ENCODE results near the gene WDR62. TPM values are rescaled to one million over a fixed set of nuclear protein-coding genes. Genes with fewer than 3 reads are reported as not detected.

Gene WDR62
- total RNA-seq, 1 donor: 10.1 TPM

GRCh38 chr19:36101550-36102327, 47.0 kb downstream of the WDR62 start:
- DNase-seq (ENCODE audit: low read depth): no peak
- no peak overlapping the region for H3K4me3 ChIP-seq (ENCODE audit: low read depth, low read length)
- TF ChIP-seq CTCF (IDR thresholded peaks at IDR 0.05; ENCODE audit: insufficient read depth, low read length): no peak

- H3K4me3 ChIP-seq (ENCODE audit: low read depth, low read length): no peak overlapping the region
- no peak for TF ChIP-seq CTCF (IDR thresholded peaks at IDR 0.05; ENCODE audit: insufficient read depth, low read length)
- no peak for DNase-seq (ENCODE audit: low read depth)
These were observed 48.4 kb downstream of the WDR62 start for GRCh38 chr19:36103040-36103626.

DNA sequence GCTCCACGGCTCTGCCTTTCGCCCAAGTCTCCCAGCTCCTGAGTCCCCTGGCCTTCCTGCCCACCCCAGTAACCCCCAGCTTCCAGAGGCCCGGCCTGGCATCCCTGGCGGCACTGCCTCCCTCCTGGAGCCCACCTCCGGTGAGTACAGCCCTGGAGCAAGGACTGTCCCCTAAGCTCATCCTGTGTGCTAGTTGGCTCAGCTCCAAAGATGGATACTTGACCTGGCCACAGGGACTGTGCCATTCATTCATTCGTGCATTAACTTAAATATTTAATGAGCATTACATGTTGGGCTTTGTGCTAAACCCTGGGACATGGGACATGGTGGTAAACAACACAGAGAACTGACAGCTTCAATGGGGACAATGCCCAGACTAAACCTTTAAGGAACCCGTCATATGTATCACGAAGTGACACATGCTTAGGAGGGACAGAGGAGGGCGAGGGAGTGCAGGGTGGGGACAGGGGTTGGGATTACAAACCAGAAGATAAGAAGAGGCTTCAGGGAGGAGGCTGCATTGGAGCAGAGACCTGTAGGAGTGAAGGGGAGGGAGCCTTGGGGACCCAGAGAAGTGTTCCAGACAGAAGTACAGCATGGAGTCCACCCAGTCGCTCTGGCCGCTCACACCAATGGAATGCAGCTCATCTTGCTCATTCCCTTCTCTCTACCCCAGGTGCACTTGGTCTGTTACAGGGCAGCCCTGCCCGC, 49.3 kb downstream of the WDR62 start:
- no peak overlapping the region for H3K4me3 ChIP-seq (ENCODE audit: low read depth, low read length)
- TF ChIP-seq CTCF (IDR thresholded peaks at IDR 0.05; ENCODE audit: insufficient read depth, low read length): no peak
- no peak for DNase-seq (ENCODE audit: low read depth)

- DNase-seq (ENCODE audit: low read depth): no peak
- TF ChIP-seq CTCF (IDR thresholded peaks at IDR 0.05; ENCODE audit: insufficient read depth, low read length): no peak
- no peak overlapping the region for H3K4me3 ChIP-seq (ENCODE audit: low read depth, low read length)
These were observed 51.7 kb downstream of the WDR62 start for GRCh38 chr19:36106441-36106840.

GRCh38 chr19:36106991-36107390, 52.3 kb downstream of the WDR62 start:
- TF ChIP-seq CTCF (IDR thresholded peaks at IDR 0.05; ENCODE audit: insufficient read depth, low read length): no peak
- H3K4me3 ChIP-seq (ENCODE audit: low read depth, low read length): no peak overlapping the region
- no peak for DNase-seq (ENCODE audit: low read depth)

- H3K4me3 ChIP-seq (ENCODE audit: low read depth, low read length): no peak overlapping the region
- no peak for TF ChIP-seq CTCF (IDR thresholded peaks at IDR 0.05; ENCODE audit: insufficient read depth, low read length)
- DNase-seq (ENCODE audit: low read depth): no peak
These were observed 54.0 kb downstream of the WDR62 start for GRCh38 chr19:36108684-36109083.

Data from fibroblast of the aortic adventitia (primary cell).